IMR-90 (cell line): ENCODE measurements around the gene FANCD2. TPM values are rescaled to one million over a fixed set of nuclear protein-coding genes. Genes with fewer than 3 reads are reported as not detected.

Experiments used
- ATAC-seq: fragments of 200-7000 bp; cut with Tn5 transposase; 2 replicates; pipeline ENCODE4 v1.9.1; 2020; ENCODE audit warnings: low read depth, mild to moderate bottlenecking, moderate library complexity
- BruUV-seq: library from RNA; stranded (reverse); fragments of 400-500 nt; replicated peaks from 2 replicates; lab custom pipeline; 2021; lab: Mats Ljungman, UMichigan
- CTCF ChIA-PET: fragments of 300-600 bp; formaldehyde crosslinking; extraction: SDS; loops from one replicate; lab custom pipeline; 2021; ENCODE audit warnings: antibody characterized with exemption; lab: Yijun Ruan, JAX
- POLR2A ChIA-PET: fragments of 300-600 bp; sonication (Branson Sonifier 250); formaldehyde crosslinking; loops from one replicate; lab custom pipeline; 2022; ENCODE audit warnings: antibody characterized with exemption; ENCODE audit not compliant: unreplicated experiment; lab: Charles Lee
- DNase-seq: peaks from one replicate; pipeline ENCODE4 v3.0.0; 2013
- H2AFZ ChIP-seq: replicated peaks from 2 replicates; pipeline ENCODE3; 2013; ENCODE audit warnings: low read length, mild to moderate bottlenecking; ENCODE audit not compliant: poor library complexity
- H2AK5ac ChIP-seq: 2 replicates; pipeline ENCODE4 v1.6.1; 2013; ENCODE audit warnings: low read depth, low read length, inconsistent platforms
- H2AK9ac ChIP-seq: replicated peaks from 2 replicates; pipeline ENCODE3; 2013; ENCODE audit warnings: mild to moderate bottlenecking, low read depth, low read length, moderate library complexity; ENCODE audit not compliant: poor library complexity
- H2BK120ac ChIP-seq: 2 replicates; pipeline ENCODE4 v1.6.1; 2013; ENCODE audit warnings: low read depth, low read length, inconsistent platforms
- H2BK15ac ChIP-seq: 3 replicates; pipeline ENCODE4 v1.6.1; 2013; ENCODE audit warnings: low read depth, low read length, inconsistent platforms
- H2BK20ac ChIP-seq: 2 replicates; pipeline ENCODE4 v1.6.1; 2013; ENCODE audit warnings: low read depth, mild to moderate bottlenecking, inconsistent platforms, low read length, moderate library complexity
- H2BK5ac ChIP-seq: 2 replicates; pipeline ENCODE4 v1.6.1; 2013; ENCODE audit warnings: mild to moderate bottlenecking, low read depth, low read length, inconsistent platforms; ENCODE audit not compliant: poor library complexity, severe bottlenecking
- H3K14ac ChIP-seq: replicated peaks from 2 replicates; pipeline ENCODE4 v1.6.1; 2013; ENCODE audit warnings: low read depth, low read length, inconsistent platforms
- H3K18ac ChIP-seq: 2 replicates; pipeline ENCODE4 v1.6.1; 2013; ENCODE audit warnings: low read depth, low read length, control low read depth
- H3K23ac ChIP-seq: 2 replicates; pipeline ENCODE4 v1.6.1; 2013; ENCODE audit warnings: low read depth, low read length, inconsistent platforms
- H3K27ac ChIP-seq: 2 replicates; pipeline ENCODE4 v1.5.1; 2013; ENCODE audit warnings: mild to moderate bottlenecking, control low read depth, low read length; ENCODE audit not compliant: insufficient read depth
- H3K27me3 ChIP-seq: 2 replicates; pipeline ENCODE4 v1.6.1; 2013; ENCODE audit warnings: low read length; ENCODE audit not compliant: control insufficient read depth, insufficient read depth
- H3K36me3 ChIP-seq: 2 replicates; pipeline ENCODE4 v1.6.1; 2013; ENCODE audit warnings: low read length, mixed read lengths; ENCODE audit not compliant: control insufficient read depth, insufficient read depth
- H3K4ac ChIP-seq: 2 replicates; pipeline ENCODE4 v1.6.1; 2013; ENCODE audit warnings: low read depth, low read length, inconsistent platforms
- H3K4me1 ChIP-seq: 2 replicates; pipeline ENCODE4 v1.6.1; 2013; ENCODE audit warnings: low read length, mixed read lengths; ENCODE audit not compliant: control insufficient read depth, insufficient read depth
- H3K4me2 ChIP-seq: 2 replicates; pipeline ENCODE4 v1.6.1; 2013; ENCODE audit warnings: low read depth, mild to moderate bottlenecking, control low read depth, low read length, moderate library complexity
- H3K4me3 ChIP-seq: 2 replicates; pipeline ENCODE4 v1.5.1; 2013; ENCODE audit warnings: low read depth, mild to moderate bottlenecking, control low read depth, low read length, moderate library complexity; ENCODE audit not compliant: insufficient read depth
- H3K56ac ChIP-seq: 2 replicates; pipeline ENCODE4 v1.6.1; 2013; ENCODE audit warnings: low read length, inconsistent platforms; ENCODE audit not compliant: insufficient read depth; ENCODE audit errors: extremely low read depth
- H3K79me1 ChIP-seq, 2 experiments: 2 replicates each; pipeline ENCODE4 v1.6.1; 2013; ENCODE audit warnings: low read length in 2 of 2, inconsistent platforms in 1 of 2, low read depth in 1 of 2
- H3K9ac ChIP-seq: 2 replicates; pipeline ENCODE4 v1.6.1; 2013; ENCODE audit warnings: low read depth, low read length, control low read depth
- H3K9me1 ChIP-seq: 2 replicates; pipeline ENCODE4 v1.6.1; 2013; ENCODE audit warnings: low read length, inconsistent platforms; ENCODE audit not compliant: insufficient read depth
- H3K9me3 ChIP-seq: 2 replicates; pipeline ENCODE4 v1.6.1; 2013; ENCODE audit warnings: low read length; ENCODE audit not compliant: control insufficient read depth, insufficient read depth
- H4K20me1 ChIP-seq: 2 replicates; pipeline ENCODE4 v1.6.1; 2013; ENCODE audit warnings: low read length, inconsistent platforms; ENCODE audit not compliant: insufficient read depth
- H4K5ac ChIP-seq: 2 replicates; pipeline ENCODE4 v1.6.1; 2013; ENCODE audit warnings: mild to moderate bottlenecking, low read depth, low read length, control low read depth
- H4K8ac ChIP-seq, 2 experiments: 2 replicates each; pipeline ENCODE4 v1.6.1; 2013; ENCODE audit warnings: low read depth in 2 of 2, low read length in 2 of 2, control low read depth in 1 of 2, inconsistent platforms in 1 of 2
- H4K91ac ChIP-seq: 2 replicates; pipeline ENCODE4 v1.6.1; 2013; ENCODE audit warnings: low read depth, low read length, inconsistent platforms; ENCODE audit not compliant: insufficient read depth
- MXI1 ChIP-seq: IDR thresholded peaks from 2 replicates; pipeline ENCODE4 v1.6.1; 2012; ENCODE audit warnings: low read depth, mild to moderate bottlenecking, low read length, moderate library complexity, borderline replicate concordance
- WGBS, 2 experiments: methylation state at CpG; one replicate each; pipeline versions ENCODE4 v1.1.5 to v1.1.7; 2013; ENCODE audit warnings: missing lambda C conversion rate in 2 of 2; ENCODE audit not compliant: insufficient read length in 1 of 2; ENCODE audit errors: extremely low coverage in 2 of 2; 5-methylcytosine and 5-hydroxymethylcytosine counted together
- dilution Hi-C: fragments of 300-500 bp; cut with HindIII; formaldehyde crosslinking; loops from one replicate; pipeline ENCODE4 v1.14.3; 2018; ENCODE audit warnings: low sequenced_read_pairs; ENCODE audit not compliant: unreplicated experiment
- in situ Hi-C: fragments of 300-500 bp; cut with MboI; formaldehyde crosslinking; loops from 3 replicates; pipeline ENCODE4 v1.14.3; 2019; ENCODE audit warnings: low sequenced_read_pairs, inconsistent platforms, mixed read lengths
- intact Hi-C: fragments of 100-400 bp; cut with micrococcal nuclease; formaldehyde crosslinking; loops from 2 replicates; pipeline ENCODE4 v1.10.0; 2022
- polyA plus RNA-seq, 3 experiments: library from polyadenylated mRNA; depleted of rRNA; stranded (reverse); fragments of >200 nt; gene quantifications; 2 replicates each; pipeline ENCODE4 v1.2.3, GENCODE V29; 2012; ENCODE audit warnings: low replicate concordance in 1 of 3
- total RNA-seq: library from RNA; depleted of rRNA; stranded (reverse); fragments of >200 nt; gene quantifications from 2 replicates; pipeline ENCODE4 v1.2.3, GENCODE V29; 2012

FANCD2 gene
- total and polyA plus RNA-seq, 2 of the 4 experiments (the other 2 are of a cell fraction) = 8.9 to 19.7 TPM

DNA sequence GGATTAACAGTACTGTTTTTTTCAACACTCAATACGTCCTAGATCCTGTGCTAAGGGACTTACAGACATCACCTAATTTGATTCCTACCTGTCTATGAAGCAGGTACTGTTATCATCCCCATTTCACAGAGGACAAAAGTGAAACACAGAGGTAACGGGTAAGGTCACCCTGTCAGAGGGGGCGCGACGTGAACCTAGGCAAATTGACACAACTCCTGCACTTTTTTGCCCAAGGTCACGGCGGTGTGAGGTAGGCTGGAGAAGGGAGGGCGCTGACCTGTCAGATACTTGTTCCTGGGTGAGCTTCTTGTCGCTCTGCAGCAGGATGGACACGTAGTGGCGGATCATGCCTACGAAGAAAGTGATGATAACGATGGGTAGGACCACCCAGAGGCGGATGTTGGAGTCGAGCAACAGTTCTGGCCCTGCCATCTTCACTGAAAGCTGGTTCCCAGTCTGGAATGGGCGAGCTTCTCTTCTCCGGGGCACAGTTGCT lies 40.0 kb upstream of the FANCD2 start:
- H3K4ac ChIP-seq = peak overlapping the region; percentile 59
- ATAC-seq = peak; percentile 54
- H4K20me1 ChIP-seq = peaks cover 11% of the 10 kb centered on the region; the same call in 1 of the 2 replicates
- H2BK15ac ChIP-seq = 0 out of 3 replicates have a peak overlapping the region, but pooled peaks have one; percentile 4
- no peak overlapping the region for H2BK120ac ChIP-seq
- peak overlapping the region; percentile 51 for H2BK5ac ChIP-seq
- H3K9me1 ChIP-seq = no peaks in the 10 kb centered on the region
- ChIA-PET CTCF (no interaction called here), POLR2A (no interaction called here)
- intact Hi-C loops (loop anchor here (10.0 kb wide), 2 partner anchors 129 to 159 kb away; partner anchors contain the start of genes BRK1 and VHL), dilution Hi-C loops (no loop called here), in situ Hi-C loops (no loop called here)
- peak overlapping the region; percentile 95 for H3K14ac ChIP-seq
- H3K27me3 ChIP-seq = no peaks in the 10 kb centered on the region
- peak overlapping the region; percentile 66 for H3K27ac ChIP-seq
- peaks cover 5 to 45% of the 10 kb centered on the region in 2 experiments; a peak in 3 of 4 replicates for H3K79me1 ChIP-seq
- 2% methylated on average over 6 of the region's 17 CpGs; no CpG with 5 or more reads in 1 of the 2 experiments for WGBS, 2 experiments
- peak overlapping the region; percentile 98 for H2AFZ ChIP-seq
- no peaks in the 10 kb centered on the region for H3K9me3 ChIP-seq
- H3K4me2 ChIP-seq = peak overlapping the region; percentile 89
- 0 out of 2 replicates have a peak overlapping the region, but pooled peaks have one; percentile 84 for H3K56ac ChIP-seq
- H4K5ac ChIP-seq = peak overlapping the region; percentile 85
- peak overlapping the region; percentile 91 to 99 for H4K8ac ChIP-seq
- TSS peak; percentile 61 for BruUV-seq
- H2AK9ac ChIP-seq = peak overlapping the region; percentile 94
- TF ChIP-seq MXI1 = no peak
- H4K91ac ChIP-seq = peak overlapping the region; percentile 90
- peak overlapping the region; percentile 94 for H2AK5ac ChIP-seq
- peak overlapping the region; percentile 81 for H3K23ac ChIP-seq
- peaks cover 5% of the 10 kb centered on the region; the same call in 1 of the 2 replicates for H3K36me3 ChIP-seq
- DNase-seq = no peak
- peak overlapping the region; percentile 7; the same call in 1 of the 2 replicates for H3K18ac ChIP-seq
- H3K4me1 ChIP-seq = peaks cover 2% of the 10 kb centered on the region
- H2BK20ac ChIP-seq = no peak overlapping the region
- H3K9ac ChIP-seq = peak overlapping the region; percentile 87
- H3K4me3 ChIP-seq = peak overlapping the region; percentile 74
